MM.1S (cell line): Measurements from ENCODE around the gene RBFOX1.

Experiments
- CTCF ChIP-seq: fragments of 300-600 bp; sonication (generic); IDR thresholded peaks from 2 replicates; pipeline ENCODE4 v1.5.1; 2016; ENCODE audit warnings: antibody characterized with exemption, low read length, mixed read lengths
- EZH2 ChIP-seq: fragments of 300-600 bp; sonication (generic); optimal IDR thresholded peaks from 2 replicates; pipeline ENCODE3; 2017; ENCODE audit warnings: low read depth, mild to moderate bottlenecking, antibody characterized with exemption, low read length, mixed read lengths

- no peak for TF ChIP-seq EZH2
- no peak for TF ChIP-seq CTCF
These were observed 28.9 kb downstream of the RBFOX1 start for GRCh38 chr16:7361416-7362129.
